Measurements from ENCODE around the gene NCOA7. TPM values are rescaled to one million over a fixed set of nuclear protein-coding genes. Genes with fewer than 3 reads are reported as not detected.
A peak's percentile ranks its signal among the peaks of the same experiment; 100 is the strongest.

The NCOA7 gene, protein sequence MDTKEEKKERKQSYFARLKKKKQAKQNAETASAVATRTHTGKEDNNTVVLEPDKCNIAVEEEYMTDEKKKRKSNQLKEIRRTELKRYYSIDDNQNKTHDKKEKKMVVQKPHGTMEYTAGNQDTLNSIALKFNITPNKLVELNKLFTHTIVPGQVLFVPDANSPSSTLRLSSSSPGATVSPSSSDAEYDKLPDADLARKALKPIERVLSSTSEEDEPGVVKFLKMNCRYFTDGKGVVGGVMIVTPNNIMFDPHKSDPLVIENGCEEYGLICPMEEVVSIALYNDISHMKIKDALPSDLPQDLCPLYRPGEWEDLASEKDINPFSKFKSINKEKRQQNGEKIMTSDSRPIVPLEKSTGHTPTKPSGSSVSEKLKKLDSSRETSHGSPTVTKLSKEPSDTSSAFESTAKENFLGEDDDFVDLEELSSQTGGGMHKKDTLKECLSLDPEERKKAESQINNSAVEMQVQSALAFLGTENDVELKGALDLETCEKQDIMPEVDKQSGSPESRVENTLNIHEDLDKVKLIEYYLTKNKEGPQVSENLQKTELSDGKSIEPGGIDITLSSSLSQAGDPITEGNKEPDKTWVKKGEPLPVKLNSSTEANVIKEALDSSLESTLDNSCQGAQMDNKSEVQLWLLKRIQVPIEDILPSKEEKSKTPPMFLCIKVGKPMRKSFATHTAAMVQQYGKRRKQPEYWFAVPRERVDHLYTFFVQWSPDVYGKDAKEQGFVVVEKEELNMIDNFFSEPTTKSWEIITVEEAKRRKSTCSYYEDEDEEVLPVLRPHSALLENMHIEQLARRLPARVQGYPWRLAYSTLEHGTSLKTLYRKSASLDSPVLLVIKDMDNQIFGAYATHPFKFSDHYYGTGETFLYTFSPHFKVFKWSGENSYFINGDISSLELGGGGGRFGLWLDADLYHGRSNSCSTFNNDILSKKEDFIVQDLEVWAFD
- total RNA-seq (10 to 100 TPM; 18.9 to 26.7 TPM), polyA plus RNA-seq (ENCODE audit: insufficient read depth, low read depth, low replicate concordance) (7.5 TPM)
- long read RNA-seq, donor 1, partial matches to known transcripts: 6 of 6 reads
- long read RNA-seq, donor 1, other reads (novel, unspliced or antisense): 0 of 6 reads
- long read RNA-seq, donor 2, partial matches to known transcripts: 0 of 1 reads
- long read RNA-seq, donor 2, other reads (novel, unspliced or antisense): 0 of 1 reads

DNA sequence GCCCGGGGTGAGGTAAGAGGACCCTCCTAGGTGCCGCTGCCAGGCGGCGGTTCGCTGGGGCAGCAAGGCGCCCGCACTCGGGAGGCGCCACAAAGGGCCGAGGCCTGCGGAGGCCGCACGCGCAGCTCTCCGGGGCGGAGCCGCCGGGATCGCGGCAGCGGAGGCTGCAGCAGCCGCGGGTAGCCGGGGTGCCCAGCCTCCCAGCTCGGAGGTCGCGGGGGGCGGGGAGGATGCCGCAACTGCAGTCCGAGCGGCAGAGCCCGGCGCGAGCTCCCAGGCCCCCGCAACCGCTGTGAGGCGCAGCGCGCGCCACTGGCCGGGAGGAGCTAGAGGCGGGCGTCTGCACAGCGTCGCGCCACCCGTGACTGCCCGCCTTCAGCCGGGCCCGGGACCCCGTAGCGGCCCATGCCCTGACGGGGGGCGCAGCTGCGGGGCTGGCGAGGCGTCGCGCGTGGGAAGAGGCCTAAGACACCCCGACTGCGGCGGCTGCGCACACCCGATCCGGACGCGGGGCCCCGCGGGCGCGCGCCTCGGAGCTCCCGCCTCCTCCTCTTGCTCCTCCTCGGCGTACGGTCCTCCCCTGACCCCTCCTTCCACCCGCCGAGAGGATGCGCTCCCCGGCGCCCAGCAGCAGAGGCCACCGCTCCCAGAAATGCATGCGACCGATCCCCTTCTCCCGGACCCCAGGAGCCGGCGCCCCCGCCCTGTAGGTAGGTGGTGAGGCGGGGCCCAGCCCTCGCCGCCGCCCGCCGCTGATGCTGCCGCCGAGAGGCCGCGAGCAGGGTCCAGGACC is at the start of gene NCOA7:
Gene NCOA7 (plus strand): TSS at position 603 of the 793 bp plus-strand sequence. CDS start 24,395 bp downstream, outside the sequence.
- WGBS, 2 donors: 0% methylated on average over 7 to 63 of the region's 100 CpGs
- no peaks in the 10 kb centered on the region for H3K36me3 ChIP-seq (ENCODE audit: low read depth, missing control alignments)
- intact Hi-C loops (cut with DNase I; ENCODE audit: low total_unique reads): loop anchor here (5.0 kb wide), 1 partner anchor 167 kb away; the partner anchor contains the start of gene HINT3
- H3K27ac ChIP-seq: peak within 1 kb of the TSS; percentile 97 to 98
- H3K4me3 ChIP-seq: peak within 1 kb of the TSS; percentile 74 to 95
- H3K4me1 ChIP-seq: peaks cover 18% of the 10 kb centered on the region
- TF ChIP-seq POLR2A (IDR thresholded peaks at IDR 0.05): no peak
- TF ChIP-seq, protein P1, sequence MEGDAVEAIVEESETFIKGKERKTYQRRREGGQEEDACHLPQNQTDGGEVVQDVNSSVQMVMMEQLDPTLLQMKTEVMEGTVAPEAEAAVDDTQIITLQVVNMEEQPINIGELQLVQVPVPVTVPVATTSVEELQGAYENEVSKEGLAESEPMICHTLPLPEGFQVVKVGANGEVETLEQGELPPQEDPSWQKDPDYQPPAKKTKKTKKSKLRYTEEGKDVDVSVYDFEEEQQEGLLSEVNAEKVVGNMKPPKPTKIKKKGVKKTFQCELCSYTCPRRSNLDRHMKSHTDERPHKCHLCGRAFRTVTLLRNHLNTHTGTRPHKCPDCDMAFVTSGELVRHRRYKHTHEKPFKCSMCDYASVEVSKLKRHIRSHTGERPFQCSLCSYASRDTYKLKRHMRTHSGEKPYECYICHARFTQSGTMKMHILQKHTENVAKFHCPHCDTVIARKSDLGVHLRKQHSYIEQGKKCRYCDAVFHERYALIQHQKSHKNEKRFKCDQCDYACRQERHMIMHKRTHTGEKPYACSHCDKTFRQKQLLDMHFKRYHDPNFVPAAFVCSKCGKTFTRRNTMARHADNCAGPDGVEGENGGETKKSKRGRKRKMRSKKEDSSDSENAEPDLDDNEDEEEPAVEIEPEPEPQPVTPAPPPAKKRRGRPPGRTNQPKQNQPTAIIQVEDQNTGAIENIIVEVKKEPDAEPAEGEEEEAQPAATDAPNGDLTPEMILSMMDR (IDR thresholded peaks at IDR 0.05): peak in 2 of 3 experiments; percentile 1 to 7
- H3K9me3 ChIP-seq: no peaks in the 10 kb centered on the region
- H3K27me3 ChIP-seq: no peaks in the 10 kb centered on the region
- peak; percentile 89 for DNase-seq

DNA sequence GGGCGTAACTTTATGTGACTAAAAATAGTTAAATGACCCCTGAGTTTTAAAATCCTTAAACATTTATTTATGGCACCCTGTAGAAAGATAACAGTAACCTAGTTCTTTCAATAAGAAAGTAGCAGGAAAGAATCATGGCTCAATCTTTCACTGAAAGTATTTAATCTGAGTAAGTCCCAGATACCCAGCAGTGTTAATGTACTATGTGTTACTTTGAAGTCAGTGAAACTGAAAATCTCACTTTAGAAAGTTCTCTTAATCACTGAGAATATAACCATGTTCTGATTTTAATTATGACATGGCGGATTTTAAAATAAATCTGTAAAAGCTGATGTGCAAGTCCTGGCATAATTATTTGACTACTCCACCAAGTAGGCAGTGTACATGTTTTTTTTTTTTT is 49.4 kb upstream of the NCOA7 start:
- no peak for DNase-seq
- Histone ChIP-seq H3K36me3 (ENCODE audit: low read depth, missing control alignments) (no peaks in the 10 kb centered on the region), H3K4me3 (no peak overlapping the region), H3K27ac (no peak overlapping the region), H3K27me3 (no peaks in the 10 kb centered on the region), H3K9me3 (no peaks in the 10 kb centered on the region), H3K4me1 (peaks cover 6% of the 10 kb centered on the region)
- intact Hi-C loops (cut with DNase I; ENCODE audit: low total_unique reads): no loop called here
- WGBS, 2 donors: 93 to 94% methylated on average over 2 of the region's 2 CpGs
- no peak for TF ChIP-seq POLR2A (IDR thresholded peaks at IDR 0.05)
- TF ChIP-seq, protein P1 (IDR thresholded peaks at IDR 0.05): no peak

DNA sequence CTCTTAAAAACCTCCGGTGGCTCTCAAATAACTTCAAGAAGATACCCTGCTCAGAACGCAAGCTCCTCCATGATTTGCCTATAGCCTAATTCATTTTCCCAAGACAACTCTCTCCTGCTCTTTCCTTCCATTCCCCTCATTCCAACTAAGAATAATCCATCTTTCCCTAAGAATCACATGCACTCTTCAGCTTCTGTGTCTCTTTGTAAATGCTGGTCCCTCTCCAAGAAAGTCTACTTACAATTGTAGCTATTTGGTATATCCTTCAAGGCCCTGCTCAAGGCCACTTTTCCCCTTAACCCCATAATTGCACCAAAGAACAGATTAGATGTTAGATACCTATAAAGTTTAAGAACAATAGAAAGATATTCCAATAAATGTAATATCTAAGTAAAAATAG is 48.7 kb upstream of the NCOA7 start:
- no peak for DNase-seq
- no peak overlapping the region for H3K4me3 ChIP-seq
- intact Hi-C loops (cut with DNase I; ENCODE audit: low total_unique reads): no loop called here
- no peak for TF ChIP-seq POLR2A (IDR thresholded peaks at IDR 0.05)
- TF ChIP-seq, protein P1 (IDR thresholded peaks at IDR 0.05): no peak
- 87 to 94% methylated on average over 2 of the region's 2 CpGs for WGBS, 2 donors
- peaks cover 6% of the 10 kb centered on the region for H3K4me1 ChIP-seq
- no peaks in the 10 kb centered on the region for H3K36me3 ChIP-seq (ENCODE audit: low read depth, missing control alignments)
- H3K9me3 ChIP-seq: no peaks in the 10 kb centered on the region
- H3K27ac ChIP-seq: peak overlapping the region in 1 of 2 donors; percentile 31
- H3K27me3 ChIP-seq: no peaks in the 10 kb centered on the region

DNA sequence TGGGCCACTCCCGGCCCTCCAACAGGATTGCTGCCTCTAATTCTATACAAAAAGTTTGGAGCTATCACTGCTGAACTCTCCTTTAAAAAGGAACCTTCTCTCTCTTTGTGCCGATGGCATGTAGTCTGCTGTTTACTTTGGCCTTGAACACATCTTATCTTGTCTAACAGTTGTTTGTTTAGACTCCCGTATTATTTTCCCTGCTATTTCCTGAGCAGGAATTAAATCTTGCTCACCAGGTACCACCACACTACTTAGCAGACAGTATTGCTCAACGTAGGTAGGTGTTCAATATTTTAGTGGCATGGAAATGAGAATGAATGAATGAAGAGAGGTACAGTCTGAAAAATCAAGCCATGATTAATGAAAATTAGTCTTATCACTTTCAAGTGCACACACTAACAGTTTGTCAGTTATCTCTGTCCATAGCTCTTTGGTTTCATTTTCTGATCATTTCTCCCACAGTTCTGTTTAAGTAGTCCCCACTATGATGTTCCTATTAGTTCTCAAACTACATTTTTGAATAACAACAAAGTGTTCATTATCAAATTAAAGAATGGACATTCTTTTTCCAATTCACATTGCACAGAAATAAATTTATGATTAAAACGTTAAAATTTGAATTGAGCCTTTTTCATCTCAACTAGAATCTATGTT is 48.2 kb upstream of the NCOA7 start:
- Histone ChIP-seq H3K4me3 (no peak overlapping the region), H3K27ac (peak overlapping the region in 1 of 2 donors; percentile 31), H3K36me3 (ENCODE audit: low read depth, missing control alignments) (no peaks in the 10 kb centered on the region), H3K9me3 (no peaks in the 10 kb centered on the region), H3K4me1 (peaks cover 6% of the 10 kb centered on the region), H3K27me3 (no peaks in the 10 kb centered on the region)
- TF ChIP-seq, protein P1 (IDR thresholded peaks at IDR 0.05): no peak
- TF ChIP-seq POLR2A (IDR thresholded peaks at IDR 0.05): no peak
- DNase-seq: no peak
- intact Hi-C loops (cut with DNase I; ENCODE audit: low total_unique reads): no loop called here
- WGBS, 2 donors: 36 to 42% methylated on average over 5 of the region's 5 CpGs

Data from testis (tissue), 5 donors.